Jurkat, Clone E6-1 (cell line): Measurements from ENCODE around the gene OR4D1.

Experiments used
- DNase-seq: peaks from one replicate; pipeline ENCODE4 v3.0.0-alpha.2; 2011; ENCODE audit warnings: low read depth, low spot score
- H3K4me3 ChIP-seq: 2 replicates; pipeline ENCODE4 v1.5.1; 2011; ENCODE audit warnings: mild to moderate bottlenecking, low read length, control low read depth, moderate library complexity

Gene OR4D1

DNA sequence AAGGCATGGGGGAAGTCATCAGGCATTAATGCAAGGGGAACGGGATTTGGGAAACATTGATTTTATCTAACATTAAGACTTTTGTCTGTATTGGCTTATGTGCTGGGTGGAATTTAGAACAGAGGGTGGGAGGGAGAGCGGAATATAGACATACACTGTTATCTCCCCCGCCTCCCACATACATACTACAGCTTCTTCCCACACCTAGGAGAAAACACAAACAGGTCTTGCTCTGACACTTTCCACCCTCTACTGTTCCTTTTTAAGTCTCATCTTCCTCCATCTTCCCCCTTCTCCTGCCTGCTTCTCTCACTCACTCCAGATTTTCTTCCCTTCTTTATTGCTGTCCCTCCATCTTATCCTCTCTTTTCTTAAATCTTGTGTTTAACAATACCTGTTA is 425 bp downstream of the OR4D1 start:
- DNase-seq = no peak
- no peak overlapping the region for H3K4me3 ChIP-seq

DNA sequence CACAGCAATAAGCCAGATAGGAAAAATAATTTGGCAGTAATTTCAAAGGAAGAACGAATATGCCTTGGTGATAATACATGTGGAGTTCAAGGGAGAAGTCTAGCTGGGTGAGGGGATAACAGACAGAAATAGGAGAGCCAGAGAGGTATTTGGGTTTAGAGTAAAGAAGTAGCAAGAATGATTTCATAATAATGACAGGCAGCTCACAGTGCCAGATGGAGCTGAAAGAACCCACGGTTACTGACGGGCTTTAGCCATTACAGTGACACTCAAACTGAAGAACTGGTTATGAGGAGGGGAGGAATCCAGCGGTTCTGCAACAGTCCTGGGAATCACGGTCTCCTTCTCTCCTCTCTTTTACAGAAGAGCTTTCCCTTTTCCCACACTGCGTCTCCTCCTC is 2.2 kb downstream of the OR4D1 start:
- no peak for DNase-seq
- no peak overlapping the region for H3K4me3 ChIP-seq

DNA sequence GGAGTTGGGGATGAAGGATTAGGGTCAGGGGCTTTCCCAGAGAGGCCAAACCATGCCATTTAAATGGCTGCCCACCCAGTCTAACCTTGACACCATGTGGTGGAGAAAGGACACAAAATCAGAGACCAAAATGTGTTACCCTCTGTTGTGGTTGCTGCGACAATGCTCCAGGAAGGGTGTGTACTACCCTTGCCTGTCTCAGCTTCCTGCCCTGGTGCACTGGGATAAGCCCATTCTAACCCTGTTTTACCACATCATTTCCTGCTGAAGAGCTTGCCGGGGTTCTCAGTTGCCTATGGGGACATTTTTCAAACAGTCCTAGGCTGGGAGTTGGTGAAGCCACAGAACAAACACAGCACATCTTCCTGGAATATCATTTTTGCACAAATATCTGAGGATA is 4.9 kb downstream of the OR4D1 start:
- peak; percentile 96 for DNase-seq

DNA sequence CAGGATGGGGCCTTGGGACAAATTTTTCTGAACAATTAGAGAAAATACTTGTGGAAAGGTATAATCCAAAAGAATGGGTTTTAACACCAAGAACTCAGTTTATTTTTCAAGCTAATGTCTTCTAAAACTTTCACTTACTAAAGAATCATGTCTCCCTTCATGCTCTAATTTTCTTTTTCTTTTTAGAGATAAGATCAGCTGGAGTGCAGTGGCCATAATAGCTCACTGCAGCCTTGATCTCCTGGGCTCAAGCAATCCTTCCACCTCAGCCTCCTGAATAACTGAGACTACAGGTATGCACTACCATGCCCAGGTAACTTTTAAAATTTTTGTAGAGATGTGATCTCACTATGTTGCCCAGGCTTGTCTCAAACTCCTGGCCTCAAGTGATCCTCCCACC is 5.5 kb downstream of the OR4D1 start:
- H3K4me3 ChIP-seq = no peak overlapping the region
- DNase-seq = no peak

More for the DNA sequence above, 4.9 kb downstream of the OR4D1 start:
- no peak overlapping the region for H3K4me3 ChIP-seq

DNA sequence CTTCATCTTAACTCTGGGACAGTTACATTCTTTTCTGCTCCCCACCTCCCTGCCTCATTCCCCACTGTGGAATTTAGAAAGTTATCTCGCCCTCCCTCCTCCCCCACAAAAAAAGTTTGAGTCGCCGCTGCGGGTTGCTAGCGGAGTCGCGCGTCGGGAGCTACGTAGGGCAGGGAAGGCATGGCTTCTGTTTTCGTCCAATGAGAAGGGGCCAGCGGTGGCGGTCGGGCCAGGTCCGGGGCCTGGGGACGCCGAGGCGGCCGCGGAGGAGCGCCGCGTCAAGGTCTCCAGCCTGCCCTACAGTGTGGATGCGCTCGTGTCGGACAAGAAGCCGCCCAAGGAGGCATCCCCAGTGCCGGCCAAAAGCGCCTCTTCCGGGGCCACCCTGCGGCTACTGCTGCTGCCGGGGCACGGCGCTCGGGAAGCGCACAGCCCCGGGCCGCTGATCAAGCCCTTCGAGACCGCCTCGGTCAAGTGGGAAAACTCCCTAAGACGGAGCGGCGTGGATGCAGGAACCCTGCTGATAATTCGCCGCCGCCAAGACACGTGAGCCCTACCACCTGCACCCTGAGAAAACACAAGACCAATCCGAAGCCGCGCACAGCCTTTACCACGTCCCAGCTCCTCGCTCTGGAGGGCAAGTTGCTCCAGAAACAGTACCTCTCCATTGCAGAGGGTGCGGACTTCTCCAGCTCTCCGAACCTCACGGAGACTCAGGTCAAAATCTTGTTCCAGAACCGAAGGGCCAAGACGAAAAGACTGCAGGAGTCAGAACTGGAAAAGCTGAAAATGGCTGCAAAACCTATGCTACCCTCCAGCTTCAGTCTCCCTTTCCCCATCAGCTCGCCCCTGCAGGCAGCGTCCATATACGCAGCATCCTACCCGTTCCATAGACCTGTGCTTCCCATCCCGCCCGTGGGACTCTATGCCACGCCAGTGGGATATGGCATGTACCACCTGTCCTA is 8.9 kb downstream of the OR4D1 start:
- no peak overlapping the region for H3K4me3 ChIP-seq
- DNase-seq = no peak

DNA sequence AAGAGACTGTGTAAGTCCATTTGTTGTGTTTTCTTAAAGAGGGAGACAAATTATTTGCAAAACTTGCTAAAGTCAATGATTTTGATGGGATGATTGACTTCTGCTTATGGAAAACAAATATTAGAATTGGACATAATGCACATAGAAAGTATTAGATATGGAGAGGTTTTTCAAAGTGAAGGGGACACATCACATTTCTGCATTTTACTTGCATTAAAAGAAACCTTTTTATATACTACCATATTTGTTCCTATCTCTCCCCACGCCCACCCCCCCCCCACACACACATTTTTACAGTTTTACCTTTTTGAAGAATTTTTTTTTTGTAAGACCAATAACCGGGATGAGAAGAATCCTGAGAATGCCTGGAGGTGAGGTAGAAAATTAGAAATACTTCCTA is 10.0 kb downstream of the OR4D1 start:
- H3K4me3 ChIP-seq = no peak overlapping the region
- no peak for DNase-seq

DNA sequence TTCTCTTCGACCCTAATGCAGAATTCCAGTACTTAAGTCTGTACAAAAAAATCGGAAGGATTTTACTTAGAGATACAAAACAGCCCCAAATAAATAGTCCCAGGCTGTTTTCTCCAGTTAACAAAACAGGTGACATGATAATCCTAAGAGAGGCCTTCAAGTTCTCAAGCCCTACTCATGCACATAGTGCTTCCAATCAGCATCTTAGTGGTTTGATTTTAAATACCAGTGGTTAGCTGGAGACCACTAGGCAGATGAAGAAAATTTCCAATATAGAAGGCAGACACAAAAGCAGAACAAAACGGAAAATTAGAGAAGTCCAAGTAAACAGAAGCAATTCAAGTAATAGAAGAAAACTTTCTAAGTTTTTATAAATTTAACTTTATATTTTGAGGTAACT is 13.4 kb downstream of the OR4D1 start:
- DNase-seq = no peak
- no peak overlapping the region for H3K4me3 ChIP-seq

DNA sequence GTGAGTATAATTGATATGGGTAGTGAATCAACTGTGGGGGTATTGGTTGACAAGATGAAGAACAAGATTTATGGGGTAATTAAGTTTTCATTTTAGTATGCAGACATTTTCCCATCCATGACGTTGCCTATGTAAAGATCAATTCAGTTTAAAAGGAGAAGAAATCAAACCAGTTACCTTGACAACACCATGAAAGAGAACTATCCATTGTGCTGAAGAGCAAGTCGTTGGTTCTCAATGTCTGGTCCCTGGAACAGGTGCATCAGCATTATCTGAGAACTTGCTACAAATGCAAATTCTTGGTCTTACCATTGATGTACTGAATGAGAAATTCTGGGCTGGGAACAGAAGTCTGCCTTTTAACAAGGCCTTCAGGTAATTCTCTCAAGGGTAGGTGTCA is 17.8 kb downstream of the OR4D1 start:
- peak; percentile 44 for DNase-seq
- no peak overlapping the region for H3K4me3 ChIP-seq

DNA sequence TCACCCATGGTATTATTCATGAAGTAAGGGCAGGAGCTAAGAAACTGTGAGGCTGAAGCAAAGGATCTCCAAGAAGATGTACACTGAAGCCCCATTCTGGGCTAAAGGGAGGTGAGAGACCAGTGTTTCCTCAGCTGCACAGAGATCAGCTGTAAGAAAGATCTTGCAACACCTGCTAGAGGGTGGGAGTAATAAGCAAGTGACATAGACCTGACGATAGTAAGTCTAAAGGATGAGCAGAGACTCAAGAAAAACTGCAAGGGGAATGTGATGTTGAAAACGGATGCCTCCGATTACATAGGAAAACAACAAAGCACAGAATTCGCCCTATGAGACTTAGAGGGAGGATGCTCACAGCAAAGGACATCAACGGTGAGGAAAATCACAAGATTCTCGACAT is 18.5 kb downstream of the OR4D1 start, which contains the start of gene OR4D2:
OR4D2 (plus strand) TSS at position 301 of the 400 bp plus-strand sequence. CDS start 2,674 bp downstream, outside the sequence.
- DNase-seq = no peak
- H3K4me3 ChIP-seq = no peak within 1 kb of the TSS

DNA sequence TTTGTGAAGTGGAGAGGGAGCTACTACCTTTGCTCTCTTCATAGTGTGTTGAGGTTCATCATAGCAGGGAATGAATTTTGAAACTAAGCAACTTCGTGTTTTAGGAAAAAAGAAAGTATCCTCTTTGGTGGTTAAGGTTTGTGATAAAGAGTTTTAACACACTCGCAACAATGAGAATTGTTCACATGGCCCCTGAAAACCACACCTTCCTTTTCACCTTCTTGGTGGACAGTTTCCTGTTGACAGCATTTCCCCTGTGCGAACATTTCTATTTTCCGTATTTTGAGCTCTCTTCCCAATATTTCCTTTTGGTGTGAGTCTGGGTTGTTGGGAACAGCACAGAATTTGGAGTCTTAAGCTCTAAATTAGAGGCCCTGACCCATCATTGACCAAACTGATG is 22.4 kb downstream of the OR4D1 start:
- no peak overlapping the region for H3K4me3 ChIP-seq
- no peak for DNase-seq

DNA sequence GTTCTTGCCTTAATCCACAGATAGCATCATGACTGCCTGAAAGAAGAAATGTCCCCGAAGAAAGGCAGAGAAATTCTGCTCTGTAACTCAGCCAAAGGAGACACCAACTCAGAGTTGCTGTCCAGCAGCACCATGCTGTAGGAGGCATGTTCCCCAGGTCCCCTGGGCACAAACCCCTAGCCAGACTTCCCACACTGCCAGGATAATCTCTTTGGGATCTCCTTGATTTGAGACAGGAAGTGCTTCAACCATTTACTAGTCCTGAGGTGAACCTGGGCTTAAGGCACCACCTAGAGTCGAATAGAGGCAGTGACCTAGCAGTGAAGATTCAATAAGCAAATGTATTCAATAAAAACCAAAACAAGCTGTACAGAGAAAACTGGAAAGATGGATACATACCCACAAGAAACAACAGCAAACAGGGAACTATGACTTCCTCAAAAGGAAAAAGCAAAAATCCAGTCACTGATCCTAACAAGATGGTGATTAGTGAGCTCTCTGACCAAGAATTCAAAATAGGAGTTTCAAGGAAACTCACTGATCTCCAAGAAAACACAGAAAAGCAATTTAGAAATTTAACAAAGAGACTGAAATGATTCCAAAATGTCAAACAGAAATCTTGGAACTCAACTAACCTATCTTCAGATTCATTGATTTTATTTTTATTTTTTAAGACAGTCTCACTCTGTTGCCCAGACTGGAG is 24.3 kb downstream of the OR4D1 start:
- DNase-seq = peak; percentile 65
- no peak overlapping the region for H3K4me3 ChIP-seq

DNA sequence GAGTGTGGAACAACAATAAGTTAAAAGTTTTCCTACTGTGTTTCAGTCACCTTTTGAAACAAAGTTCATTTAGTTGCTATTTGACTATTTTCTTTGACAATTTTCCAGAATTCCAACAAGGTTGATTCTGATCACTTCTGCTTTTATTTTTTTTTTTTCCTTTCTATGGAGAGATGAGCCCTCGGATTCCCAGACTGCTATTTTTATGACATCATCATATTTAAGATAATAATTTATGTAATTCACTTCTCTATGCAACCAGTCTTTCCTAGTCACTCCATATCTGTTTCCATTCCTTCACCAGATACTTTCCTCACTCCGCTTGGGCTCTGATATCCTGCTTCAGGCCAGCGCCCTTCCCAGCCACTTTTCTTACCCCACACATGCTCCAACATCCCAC is 26.7 kb downstream of the OR4D1 start:
- no peak overlapping the region for H3K4me3 ChIP-seq
- DNase-seq = no peak

DNA sequence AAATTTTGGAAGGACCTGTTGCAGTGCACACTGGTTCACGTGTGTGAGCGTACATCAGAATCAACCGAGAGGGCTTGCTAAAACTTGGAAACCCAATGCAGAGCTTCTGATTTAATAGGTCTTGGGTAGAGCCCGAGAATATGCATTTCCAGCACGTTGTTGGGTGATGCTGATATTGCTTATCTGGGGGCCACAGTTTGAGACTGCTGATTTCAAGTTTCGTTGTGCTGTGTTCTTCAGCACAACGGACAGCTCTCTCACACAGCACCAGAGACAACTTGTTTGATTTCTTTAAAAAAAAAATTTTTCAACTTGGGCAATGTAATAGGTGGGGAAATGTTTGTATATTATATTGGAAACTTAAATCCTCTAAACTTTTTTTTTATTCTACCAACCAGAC is 28.0 kb downstream of the OR4D1 start:
- H3K4me3 ChIP-seq = no peak overlapping the region
- peak; percentile 39 for DNase-seq

DNA sequence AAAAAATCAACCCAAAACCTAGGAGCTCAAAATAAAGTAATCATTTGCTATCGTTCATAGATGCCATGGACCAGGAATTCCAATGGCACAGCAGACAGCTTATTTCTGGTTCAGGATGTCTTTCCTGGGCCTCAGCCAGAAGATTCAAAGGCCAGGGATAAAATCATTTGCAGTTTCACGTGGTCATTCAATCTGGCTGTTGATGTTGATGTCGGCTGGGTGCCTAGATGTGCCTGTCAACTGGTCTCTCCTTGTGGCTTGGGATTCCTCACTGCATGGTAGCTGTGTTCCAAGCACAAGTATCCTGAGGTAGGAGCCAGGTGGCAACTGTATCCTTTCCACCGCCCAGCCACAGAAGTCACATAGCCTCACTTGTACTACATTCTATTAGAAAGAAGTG is 33.6 kb downstream of the OR4D1 start:
- no peak overlapping the region for H3K4me3 ChIP-seq
- no peak for DNase-seq

DNA sequence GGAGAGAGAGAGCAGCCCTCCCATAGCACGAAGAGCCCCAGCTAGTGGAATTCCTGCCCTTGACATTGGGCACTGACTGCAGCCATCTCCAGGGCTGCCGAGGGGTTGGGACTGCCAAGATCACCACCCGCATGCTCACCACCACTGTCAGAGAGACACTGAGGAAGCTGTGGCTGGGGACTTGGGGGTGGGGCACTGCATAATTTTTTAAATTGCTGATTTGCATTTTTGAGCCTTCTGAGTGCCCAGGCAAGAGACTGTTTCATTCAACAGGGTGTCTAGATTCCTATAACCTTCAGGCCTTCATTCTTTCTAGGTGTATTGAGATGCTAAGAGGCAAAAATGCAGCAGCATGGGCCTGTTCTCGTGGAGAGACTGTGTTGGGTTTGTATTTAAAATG is 35.3 kb downstream of the OR4D1 start:
- H3K4me3 ChIP-seq = no peak overlapping the region
- DNase-seq = no peak

DNA sequence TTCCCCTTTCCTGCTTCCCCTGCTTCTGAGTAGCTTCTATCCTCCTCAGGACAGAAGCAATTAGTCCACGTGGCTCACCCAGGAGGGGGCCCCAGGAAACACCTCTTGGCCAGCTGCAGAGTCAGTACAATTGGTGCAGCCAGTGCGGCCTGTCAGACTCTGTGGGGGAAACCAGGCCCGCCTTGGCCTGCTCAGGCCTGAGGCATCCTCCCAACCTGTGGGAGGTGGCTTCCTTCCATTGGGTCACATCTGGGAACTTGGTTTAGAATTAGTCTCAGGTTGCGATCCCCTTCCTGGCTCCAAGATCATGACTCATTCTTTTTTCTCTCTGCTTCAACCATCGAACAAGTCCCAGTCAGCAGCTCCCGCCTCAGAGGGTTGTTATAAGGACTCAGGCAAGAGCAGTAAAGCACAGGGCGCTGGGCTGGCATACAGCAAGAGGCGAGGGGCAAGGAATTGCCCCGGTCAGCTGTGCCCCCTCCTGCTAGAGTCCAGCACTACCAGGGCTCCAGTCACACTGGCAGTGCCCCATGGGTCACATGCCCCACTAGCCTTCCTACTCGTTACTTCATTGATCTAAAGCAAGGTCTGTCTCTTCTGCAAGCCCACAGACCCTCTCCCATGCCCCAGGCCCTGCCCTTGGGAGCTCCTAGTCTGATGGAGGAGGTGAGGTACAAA is 36.3 kb downstream of the OR4D1 start:
- no peak for DNase-seq
- H3K4me3 ChIP-seq = no peak overlapping the region

DNA sequence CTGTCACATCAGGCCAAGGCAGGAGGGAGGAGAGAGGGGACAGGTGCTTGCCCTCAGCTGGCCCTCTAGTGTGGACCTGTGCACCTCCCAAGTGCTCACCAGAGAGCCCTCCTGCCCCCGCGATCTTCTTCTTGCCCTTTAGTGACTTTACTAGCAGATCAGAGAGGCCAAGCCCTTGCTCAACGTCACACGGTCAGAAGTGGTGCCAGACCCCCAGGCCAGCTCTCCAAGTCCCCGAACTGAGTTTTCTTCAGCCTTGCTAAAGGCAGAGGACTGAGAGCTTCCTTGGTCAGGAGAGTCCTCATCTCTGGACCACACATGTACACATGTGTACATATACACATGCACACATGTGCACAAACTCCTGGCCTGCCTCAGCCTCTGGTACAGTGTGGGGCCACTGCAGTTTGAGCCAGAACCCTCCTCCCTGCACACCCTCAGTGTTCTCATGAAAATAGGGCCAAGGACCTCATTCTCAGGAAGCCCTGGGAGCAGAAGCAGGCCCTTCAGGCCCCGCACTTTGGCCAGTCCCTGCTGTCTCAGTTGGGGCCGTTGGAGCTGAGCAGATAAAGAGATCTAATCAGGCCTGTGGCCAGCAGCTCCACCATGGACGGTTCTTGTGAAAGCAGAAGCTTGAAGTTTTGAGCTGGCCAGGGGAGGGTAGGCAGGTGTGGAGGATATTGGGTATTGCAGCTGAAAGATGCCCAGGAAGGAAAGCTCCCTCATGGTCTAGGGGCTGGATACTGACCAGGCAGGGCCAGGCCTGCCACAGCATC is 37.0 kb downstream of the OR4D1 start:
- no peak overlapping the region for H3K4me3 ChIP-seq
- no peak for DNase-seq

DNA sequence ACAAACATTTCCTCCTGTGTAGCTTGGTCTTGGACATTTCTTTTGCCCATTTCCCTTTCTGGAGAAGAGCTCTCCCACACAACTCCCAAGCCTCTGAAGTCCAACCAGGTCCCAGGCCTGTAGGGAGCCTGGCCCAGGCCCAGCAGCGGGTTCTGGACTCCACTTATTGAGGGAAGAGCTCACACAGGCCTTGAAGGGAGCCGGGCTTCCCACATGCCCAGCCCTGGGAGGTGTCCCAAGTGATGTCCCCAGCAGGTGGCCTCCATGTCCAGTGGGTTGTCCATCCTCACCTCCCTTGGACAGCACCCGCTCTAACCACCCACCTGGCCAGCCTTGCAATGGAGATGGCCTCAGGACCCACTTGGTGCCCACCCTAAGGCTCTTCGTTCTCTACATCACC is 38.4 kb downstream of the OR4D1 start:
- H3K4me3 ChIP-seq = no peak overlapping the region
- no peak for DNase-seq

DNA sequence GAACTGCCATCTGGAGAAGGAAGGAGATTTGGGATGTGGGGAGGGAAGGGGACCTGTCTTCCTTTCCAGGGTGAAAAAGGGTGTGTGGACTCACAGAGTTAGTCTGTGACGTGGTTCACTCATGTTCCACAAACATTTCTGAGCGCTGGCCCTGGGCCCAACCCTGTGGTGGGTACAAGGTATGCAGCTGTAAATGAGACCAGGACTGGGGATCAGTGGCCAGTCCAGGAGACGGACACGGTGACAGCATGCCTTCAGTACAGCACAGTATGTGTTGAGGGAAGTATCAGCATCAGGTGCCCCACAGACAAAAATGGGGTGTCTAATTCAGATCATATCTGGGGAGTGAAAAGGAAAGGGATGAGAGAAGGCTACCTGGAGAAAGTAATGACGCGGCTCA is 38.9 kb downstream of the OR4D1 start:
- no peak for DNase-seq
- no peak overlapping the region for H3K4me3 ChIP-seq
